Stimulated activated naive CD4-positive, alpha-beta T cell treated with Interleukin-2 at 50 U/mL for 16 hours (primary cell): ENCODE results near the gene CDK17.
"Not testable (repeated sequence)": the region's sequence is repeated elsewhere in the genome, so short reads cannot be mapped to it uniquely, and the experiment has no call there.

Source experiments
- DNase-seq: peaks from one replicate; lab custom pipeline; 2025; lab: John Stamatoyannopoulos, UW

CDK17 gene

GRCh38 chr12:96354326-96354725, 45.9 kb downstream of the CDK17 start:
- DNase-seq = no peak

DNA sequence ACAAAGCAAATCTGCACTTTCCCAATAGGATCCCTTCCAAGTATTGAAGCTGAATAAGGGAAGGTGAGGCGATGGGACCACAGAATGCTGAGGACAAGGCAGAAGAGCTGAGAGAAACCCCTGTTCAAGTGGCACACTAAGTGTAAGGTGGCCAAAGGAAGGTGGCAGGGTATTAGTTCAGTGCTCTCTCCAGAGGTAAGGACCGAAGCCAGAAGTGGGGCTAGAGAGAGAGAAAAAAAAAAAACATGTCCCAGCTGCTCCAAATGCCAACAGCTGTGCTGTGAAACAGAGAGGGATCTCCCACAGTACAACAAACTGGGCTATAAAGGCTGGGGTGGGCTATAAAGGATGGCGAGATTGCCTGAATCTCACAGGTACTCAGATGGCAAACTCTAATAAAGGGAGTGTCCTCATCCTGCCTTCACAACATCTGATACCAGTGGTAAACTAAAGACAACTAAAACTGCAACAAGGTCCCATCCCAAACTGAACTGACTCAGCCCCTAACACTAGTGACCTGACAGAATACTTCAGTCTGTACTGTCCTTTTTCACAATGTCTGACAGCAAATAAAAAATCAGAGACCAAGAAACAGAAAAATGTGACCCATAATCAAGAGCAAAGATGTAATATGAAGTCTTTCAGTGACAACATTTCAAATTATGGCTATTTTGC, 47.9 kb downstream of the CDK17 start:
- no peak for DNase-seq

DNA sequence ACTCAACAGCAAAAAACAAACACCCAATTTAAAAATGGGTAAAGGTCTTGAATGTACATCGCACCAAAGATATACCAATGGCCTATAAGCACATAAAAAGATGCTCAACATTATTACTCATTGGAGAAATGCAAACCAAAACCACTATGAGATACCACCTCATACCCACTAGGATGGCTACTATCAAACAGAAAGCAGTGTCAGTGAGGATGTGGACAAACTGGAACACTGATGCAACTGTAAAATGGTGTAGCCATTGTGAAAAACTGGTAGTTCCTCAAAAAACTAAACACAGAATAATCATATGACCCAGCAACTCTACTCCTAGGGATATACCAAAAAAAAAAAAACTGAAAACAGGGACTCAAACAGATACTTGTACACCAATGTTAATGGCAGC, 49.3 kb downstream of the CDK17 start:
- no peak for DNase-seq

- no peak for DNase-seq
Observed at GRCh38 chr12:96347130-96347699, 53.0 kb downstream of the CDK17 start.

DNA sequence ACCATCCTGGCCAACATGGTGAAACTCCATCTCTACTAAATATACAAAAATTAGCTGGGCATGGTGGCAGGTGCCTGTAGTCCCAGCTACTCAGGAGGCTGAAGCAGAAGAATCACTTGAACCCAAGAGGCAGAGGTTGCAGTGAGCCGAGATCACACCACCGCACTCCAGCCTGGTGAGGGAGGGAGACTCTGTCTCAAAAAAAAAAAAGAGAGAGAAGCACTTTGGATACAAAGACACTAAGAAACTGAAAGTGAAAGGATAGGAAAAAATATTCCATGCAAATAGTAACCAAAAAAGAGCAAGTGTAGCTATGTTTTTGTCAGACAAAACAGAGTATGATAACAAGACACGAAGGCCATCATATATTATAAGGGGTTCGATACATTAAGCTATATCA, 53.5 kb downstream of the CDK17 start:
- DNase-seq = not testable (repeated sequence)

DNA sequence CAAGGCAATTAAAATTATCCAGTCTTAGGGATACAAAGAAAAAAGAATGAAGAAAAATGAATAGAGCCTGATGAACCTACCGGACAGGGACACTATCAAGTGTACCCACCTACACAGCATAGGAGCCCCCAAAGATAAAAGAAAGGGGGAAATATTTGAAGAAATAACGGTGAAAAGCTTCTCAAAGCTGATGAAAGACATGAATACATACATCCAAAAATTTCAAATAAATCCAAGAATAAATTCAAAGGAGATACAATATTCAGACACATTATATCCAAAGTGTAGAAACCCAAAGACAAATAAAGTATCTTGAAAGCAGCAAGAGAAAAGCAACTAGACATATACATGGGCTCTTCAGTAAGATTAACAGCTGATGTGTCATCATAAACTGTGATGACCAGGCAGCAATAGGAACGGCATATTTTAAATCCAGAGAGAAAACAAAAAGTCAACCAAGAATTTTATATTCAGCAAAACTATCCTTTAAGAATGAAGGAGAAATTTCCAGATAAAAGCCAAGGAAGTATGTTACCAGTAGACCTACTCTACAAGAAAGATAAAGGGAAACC, 56.0 kb downstream of the CDK17 start:
- no peak for DNase-seq

GRCh38 chr12:96343347-96343954, 56.8 kb downstream of the CDK17 start:
- DNase-seq = no peak

DNA sequence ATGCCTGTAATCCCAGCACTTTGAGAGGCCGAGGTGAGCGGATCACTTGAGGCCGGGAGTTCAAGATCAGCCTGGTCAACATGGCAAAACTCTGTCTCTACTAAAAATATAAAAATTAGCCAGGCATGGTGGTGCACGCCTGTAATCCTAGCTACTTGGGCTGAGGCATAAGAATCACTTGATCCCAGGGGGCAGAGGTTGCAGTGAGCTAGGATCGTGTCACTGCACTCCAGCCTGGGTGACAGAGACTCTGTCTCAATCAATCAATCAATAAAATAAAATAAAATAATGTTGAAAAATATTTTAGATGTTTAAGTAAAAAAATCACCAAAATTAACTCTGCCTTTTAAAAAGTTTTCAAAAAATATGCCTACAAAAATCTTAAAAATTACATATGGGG, 60.6 kb downstream of the CDK17 start:
- not testable (repeated sequence) for DNase-seq

DNA sequence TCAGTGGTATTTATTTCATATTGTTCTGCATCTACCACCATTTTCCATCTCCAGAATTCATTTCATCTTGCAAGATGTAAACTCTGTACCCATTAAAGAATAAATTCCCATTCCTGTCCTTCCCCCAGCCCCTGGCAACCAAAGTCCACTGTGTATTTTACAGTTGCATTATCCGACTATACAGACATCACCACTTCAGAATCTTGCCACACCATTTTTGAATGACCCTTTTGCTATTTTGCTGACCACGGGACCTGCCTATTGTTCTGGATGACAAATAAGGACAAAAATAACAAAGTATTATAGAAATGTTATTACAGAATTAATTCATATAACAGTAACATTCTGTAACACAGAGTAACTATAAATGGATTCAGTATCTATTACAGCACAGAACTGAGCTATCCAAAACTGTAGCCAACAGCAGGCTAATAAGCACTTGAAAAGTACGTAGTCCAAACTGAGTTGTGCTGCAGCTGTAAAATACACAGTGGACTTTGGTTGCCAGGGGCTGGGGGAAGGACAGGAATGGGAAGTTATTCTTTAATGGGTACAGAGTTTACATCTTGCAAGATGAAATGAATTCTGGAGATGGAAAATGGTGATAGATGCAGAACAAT, 61.3 kb downstream of the CDK17 start:
- no peak for DNase-seq

GRCh38 chr12:96337953-96338352, 62.3 kb downstream of the CDK17 start:
- DNase-seq = no peak

GRCh38 chr12:96336489-96336888, 63.8 kb downstream of the CDK17 start:
- no peak for DNase-seq

DNA sequence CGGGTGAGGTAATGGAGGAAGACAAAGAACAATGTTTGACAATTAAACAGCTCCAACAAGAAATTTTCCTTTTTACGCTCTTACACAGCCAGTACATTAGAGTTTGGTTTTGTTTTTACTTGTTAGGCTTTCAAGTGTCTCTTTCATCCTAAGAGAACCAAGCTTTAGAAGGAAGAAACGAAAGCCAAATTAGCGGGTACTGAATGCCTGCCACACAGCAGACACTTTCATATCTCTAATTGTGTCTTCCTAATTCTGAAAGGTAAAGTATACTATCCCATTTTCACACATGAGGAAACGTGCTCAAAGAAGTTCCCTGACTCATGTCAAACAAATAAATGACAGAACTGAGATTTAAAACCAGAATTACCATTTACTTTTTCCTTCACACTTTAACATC, 65.0 kb downstream of the CDK17 start:
- no peak for DNase-seq

- DNase-seq = no peak
Observed at GRCh38 chr12:96334502-96334901, 65.7 kb downstream of the CDK17 start.

- DNase-seq = no peak
Observed at GRCh38 chr12:96329545-96329944, 70.7 kb downstream of the CDK17 start.

DNA sequence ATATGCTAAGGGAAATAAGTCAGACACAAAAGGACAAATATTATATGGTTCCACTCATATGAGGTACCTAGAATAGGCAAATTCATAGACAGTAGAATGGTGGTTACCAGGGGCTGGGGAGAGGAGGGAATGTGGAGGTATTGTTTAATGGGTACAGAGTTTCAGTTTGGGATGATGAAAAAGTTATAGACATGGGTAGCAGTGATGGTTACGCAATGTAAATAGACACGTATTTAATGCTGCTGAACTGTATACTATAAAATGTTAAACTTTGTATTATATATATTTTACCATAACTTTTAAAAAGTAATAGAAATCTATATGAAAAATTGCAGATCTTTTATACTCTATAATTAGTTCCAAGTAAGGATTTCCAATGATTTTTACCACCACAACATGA, 71.2 kb downstream of the CDK17 start:
- no peak for DNase-seq

DNA sequence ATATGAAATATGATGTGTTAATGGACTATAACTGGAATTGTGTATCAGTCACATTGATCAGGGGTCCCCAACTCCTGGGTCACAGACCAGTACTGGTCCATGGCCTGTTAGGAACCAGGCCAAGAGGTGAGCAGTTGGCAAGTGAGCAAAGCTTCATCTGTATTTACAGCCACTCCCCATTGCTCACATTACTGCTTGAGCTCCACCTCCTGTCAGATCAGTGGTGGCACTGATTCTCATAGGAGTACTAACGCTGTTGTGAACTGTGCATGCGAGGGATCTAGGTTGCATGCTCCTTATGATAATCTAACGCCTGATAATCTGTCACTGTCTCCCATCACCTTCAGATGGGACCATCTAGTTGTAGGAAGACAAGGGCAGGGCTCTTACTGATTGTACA, 72.3 kb downstream of the CDK17 start:
- DNase-seq = no peak

GRCh38 chr12:96327346-96327745, 72.9 kb downstream of the CDK17 start:
- no peak for DNase-seq

GRCh38 chr12:96326628-96327227, 73.5 kb downstream of the CDK17 start:
- no peak for DNase-seq

- DNase-seq = no peak
Observed at GRCh38 chr12:96323906-96324305, 76.3 kb downstream of the CDK17 start.

- DNase-seq = no peak
Observed at GRCh38 chr12:96322720-96323119, 77.5 kb downstream of the CDK17 start.

DNA sequence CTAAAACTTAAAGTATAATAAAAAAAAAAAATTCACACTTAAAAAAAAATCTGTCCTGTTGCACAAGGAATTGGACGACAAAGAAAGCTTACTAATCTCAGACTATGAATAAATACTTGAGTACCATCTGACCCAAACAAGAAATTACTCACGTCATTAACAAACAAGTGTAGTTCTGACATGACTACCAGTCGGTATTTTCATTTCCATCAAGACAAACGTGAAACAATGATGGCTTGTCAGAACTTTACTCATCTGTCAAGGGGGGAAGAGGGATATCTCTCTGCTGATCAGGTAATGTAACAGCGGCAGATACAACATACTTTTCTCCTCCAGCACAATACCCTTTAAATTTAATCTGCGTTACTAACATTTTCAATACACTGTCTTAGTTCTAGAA, 78.3 kb downstream of the CDK17 start:
- DNase-seq = no peak

GRCh38 chr12:96317801-96318200, 82.4 kb downstream of the CDK17 start:
- not testable (repeated sequence) for DNase-seq
